Testis (tissue), 2 donors: Measurements from ENCODE around the gene AAMDC.

Experiments
- CTCF ChIP-seq, 3 experiments: fragments of 450-650 bp in 2 of 3; fragments of 200-600 bp in 1 of 3; sonication (generic) in 1 of 3; IDR thresholded peaks; one replicate each; pipeline ENCODE4 v1.5.1; 2016 to 2019; ENCODE audit warnings: antibody characterized with exemption in 3 of 3, mild to moderate bottlenecking in 2 of 3, moderate library complexity in 1 of 3
- POLR2A ChIP-seq: fragments of 450-650 bp; IDR thresholded peaks from one replicate; pipeline ENCODE4 v1.6.1; 2017; ENCODE audit warnings: antibody characterized with exemption, mild to moderate bottlenecking, moderate library complexity

- TF ChIP-seq POLR2A (no peak), CTCF (IDR thresholded peaks at IDR 0.05) (no peak)
These were observed 50.9 kb downstream of the AAMDC start for GRCh38 chr11:77871855-77872254.
